GM15510 (cell line): ENCODE measurements around the gene RASGRP4.
A peak's percentile ranks its signal among the peaks of the same experiment; 100 is the strongest.

Experiments
- POLR2A ChIP-seq: IDR thresholded peaks from 3 replicates; pipeline ENCODE4 v1.6.1; 2011; ENCODE audit warnings: borderline replicate concordance; ENCODE audit not compliant: insufficient read length; ENCODE audit errors: extremely low read depth

RASGRP4 gene

DNA sequence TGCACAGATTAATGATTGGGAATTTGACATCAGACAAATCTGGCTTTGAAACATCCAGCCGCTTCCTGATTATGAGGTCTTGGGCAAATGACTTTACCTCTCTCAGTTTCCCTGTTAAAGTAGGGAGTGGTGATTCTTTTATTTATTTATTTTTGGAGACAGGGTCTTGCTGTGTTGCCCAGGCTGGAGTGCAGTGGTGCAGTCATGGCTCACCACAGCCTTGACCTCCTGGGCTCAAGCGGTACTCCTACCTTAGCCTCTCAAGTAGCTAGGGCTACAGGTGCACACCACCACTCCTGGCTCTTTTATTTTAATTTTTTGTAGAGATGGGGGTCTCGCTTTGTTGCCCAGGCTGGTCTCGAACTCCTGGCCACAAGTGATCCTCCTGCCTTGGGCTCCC is 49.0 kb downstream of the RASGRP4 start:
- TF ChIP-seq POLR2A = no peak

DNA sequence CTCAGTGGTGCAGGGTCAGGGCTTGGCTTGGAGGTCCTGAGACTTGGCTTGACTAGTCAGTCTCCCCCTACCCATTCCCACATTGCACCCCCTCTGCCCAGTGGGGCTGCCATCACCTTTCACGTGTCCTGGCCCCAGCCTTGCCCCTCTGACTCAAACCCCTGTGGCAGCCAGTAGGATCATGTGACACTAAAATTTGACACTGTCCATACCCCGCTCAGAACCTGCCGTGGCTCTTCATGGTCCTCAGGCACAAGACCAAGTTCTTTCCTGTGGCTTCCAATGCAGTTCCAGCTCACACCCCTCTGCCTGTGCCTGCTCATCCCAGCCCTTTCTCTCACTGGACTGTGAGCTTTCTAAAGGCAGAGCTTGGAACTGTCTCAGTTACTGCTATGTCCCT is 49.4 kb downstream of the RASGRP4 start:
- no peak for TF ChIP-seq POLR2A

DNA sequence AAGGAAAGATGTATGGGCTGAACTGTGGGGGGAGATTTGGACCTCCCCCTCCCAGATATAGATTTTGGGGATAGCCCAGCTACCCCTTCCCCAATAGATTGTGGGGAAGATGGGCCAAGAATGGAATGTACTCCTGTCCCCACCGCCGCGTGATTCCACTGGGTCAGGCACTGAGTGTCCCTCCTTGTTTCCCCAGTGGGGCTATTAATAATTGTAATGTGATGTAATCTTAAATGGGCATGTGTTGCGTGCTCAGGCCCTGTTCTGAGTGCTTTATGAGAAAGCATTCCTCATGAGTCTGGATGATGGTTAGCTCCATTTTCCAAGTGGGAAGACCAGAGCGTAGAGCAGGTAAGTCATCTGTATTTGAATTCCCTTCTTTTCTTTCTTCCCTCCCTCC is 50.3 kb downstream of the RASGRP4 start:
- TF ChIP-seq POLR2A = no peak

DNA sequence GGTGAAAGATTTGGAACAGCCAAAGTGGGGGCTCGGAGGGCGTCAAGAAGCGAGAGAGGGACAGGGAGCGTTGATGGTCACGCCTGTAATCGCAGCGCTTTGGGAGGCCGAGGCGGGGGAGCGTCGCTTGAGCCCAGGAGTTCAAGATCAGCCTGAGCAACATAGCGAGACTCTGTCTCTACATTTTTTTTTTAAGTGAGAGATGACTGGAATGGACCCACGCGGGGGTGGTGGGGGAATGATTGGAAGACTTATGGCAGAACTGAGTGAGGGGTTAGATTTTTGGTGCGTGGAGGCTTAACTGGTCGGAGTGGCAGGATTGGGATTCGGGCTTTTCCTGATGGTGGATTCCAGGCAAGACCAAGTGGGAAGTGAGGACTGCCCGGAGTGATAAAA is 50.9 kb downstream of the RASGRP4 start:
- TF ChIP-seq POLR2A = no peak

DNA sequence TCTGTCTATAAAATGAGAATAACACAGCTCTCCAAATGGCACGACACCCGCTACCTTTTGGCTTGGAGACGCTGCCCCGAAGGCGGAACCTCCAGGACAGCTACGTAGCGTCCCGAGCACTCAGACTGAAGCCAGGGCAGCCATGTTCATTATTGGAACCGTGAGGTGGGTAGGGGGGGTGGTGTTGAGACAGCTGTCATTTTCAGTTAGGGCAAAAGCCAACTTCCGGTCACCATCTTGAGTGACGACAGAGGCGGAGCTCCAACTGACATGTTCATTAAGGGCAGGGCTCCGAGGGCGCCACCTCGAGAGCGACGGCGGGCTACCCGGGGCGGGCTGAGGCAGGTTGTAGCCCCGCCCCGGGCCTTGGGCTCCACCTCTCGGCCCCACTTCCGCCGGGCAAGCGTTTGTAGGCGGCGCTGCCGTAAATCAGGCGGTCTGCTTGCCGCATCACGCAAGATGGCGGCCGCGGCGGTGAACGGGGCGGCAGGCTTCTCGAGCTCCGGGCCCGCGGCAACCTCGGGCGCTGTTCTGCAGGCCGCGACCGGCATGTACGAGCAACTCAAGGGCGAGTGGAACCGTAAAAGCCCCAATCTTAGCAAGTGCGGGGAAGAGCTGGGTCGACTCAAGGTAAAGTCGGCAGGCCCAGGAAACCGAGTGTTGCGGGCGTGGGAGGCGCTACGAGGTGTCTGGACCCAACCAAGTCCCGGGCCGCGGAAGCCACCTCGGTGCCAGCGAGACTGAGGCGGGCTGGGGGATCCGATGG is 51.5 kb downstream of the RASGRP4 start, which contains the start of gene PSMD8:
Gene PSMD8 (plus strand): TSS at position 240 of the 766 bp plus-strand sequence. CDS start 31 bp downstream, at position 271.
- peak; percentile 98 for TF ChIP-seq POLR2A

DNA sequence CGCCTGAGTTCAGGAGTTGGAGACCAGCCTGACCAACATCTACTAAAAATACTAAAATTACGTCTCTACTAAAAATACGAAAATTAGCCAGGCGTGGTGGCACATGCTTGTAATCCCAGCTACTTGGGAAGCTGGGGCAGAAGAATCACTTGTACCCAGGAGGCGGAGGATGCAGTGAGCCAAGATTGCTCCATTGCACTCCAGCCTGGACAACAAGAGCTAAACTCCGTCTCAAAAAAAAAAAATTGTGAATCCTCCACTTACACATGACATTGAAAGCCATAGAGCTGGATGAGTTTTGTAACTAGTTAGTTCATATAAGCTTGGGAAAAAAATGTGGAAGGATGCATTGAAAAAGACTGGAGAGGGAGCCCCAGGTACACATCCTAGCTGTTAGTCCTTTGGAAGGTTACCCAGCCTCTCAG is 52.1 kb downstream of the RASGRP4 start:
- no peak for TF ChIP-seq POLR2A

DNA sequence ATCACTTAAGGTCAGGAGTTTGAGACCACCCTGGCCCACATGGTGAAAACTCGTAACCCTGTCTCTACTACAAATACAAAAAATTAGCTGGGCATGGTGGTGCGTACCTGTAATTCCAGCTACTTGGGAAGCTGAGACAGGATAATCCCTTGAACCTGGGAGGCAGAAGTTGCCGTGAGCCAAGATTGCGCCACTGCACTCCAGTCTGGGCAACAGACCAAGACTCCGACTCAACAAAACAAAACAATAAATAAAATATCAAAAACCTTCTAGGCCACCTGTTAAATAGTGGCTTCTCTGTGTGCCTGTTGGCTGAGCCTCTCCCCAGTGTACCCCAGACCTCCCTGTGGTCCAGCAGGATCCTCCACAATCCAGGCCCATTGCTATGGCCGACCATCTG is 54.9 kb downstream of the RASGRP4 start:
- TF ChIP-seq POLR2A = no peak

DNA sequence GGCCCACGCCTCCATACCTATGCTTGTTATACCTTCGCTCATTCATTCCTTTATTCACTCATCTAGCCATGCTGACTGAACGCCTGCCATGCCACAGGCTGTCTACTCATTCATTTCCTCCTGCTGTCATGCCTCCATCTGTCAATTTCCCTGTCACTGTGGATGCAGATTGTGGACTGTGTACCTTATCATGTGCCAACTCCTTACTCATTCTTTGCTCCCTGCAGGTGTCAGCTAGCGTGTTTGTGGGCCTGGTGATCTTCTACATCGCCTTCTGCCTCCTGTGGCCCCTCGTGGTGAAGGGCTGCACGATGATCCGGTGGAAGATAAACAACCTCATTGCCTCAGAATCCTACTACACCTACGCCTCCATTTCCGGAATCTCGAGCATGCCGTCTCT is 55.7 kb downstream of the RASGRP4 start:
- TF ChIP-seq POLR2A = no peak

DNA sequence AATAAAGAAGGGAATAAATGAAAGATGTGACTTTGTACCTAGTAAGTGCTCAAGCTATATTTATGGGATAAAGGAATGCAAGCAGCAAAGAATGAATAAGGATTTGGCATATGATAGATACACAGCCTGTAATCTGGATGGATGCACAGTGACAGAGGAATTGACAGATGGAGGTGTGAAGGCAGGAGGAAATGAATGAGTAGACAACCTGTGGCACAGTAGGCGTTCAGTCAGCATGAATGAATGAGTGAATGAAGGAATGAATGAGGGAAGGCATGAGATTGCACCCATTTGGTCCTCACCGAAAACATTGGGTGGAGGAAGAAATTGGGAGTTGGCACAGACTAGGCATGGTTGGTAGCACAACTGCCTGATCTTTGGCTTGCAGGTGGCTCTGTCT is 56.4 kb downstream of the RASGRP4 start:
- TF ChIP-seq POLR2A = no peak

DNA sequence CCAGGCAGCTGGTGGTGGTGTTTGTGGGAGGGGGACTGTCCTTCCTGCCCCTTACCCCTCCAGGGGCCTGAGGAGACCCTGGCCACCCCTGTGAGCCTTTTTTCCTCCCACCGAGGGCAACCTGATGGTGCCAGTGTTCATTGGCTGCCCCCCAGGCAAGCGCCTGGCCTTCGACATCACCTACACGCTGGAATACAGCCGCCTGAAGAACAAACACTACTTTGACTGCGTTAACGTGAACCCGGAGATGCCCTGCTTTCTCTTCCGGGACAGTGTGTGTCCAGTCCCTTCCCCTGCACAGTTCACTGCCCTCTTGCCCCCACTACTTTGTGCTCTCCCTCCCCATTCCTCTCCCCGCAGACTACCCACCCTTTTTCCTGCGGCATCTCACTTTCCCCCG is 59.0 kb downstream of the RASGRP4 start:
- TF ChIP-seq POLR2A = no peak

DNA sequence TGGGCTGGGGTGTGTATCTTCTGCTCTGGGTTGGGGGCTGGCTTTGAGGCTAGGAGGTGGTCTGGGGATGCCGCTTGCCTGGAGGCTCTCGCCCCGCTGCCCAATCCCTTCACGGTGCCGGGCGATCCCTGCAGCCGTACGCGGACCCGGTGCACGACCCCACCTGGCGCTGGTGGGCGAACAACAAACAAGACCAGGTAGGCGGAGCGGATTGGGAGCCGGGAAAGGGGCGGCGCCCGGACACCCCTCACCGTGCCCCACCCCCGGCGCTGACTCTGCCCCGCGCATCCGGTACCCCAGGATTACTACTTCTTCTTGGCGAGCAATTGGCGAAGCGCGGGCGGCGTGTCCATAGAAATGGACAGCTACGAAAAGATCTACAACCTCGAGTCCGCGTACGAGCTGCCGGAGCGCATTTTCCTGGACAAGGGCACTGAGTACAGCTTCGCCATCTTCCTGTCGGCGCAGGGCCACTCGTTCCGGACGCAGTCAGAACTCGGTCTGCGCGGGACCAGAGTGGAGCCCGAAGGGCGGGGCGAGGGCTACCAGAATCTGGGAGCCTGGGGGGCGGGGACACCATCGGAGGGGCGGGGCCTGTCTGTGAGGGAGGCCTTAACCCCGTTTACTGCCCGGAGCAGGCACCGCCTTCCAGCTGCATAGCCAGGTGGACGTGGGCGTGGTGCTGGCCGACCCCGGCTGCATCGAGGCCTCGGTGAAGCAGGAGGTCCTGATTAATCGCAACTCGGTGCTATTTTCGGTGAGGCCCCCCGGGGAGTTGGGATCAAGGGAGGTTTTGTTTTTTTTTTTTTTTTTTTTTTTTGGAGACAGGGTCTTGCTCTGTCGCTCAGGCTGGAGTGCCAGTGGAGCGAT is 63.7 kb downstream of the RASGRP4 start:
- TF ChIP-seq POLR2A = peak; percentile 26

DNA sequence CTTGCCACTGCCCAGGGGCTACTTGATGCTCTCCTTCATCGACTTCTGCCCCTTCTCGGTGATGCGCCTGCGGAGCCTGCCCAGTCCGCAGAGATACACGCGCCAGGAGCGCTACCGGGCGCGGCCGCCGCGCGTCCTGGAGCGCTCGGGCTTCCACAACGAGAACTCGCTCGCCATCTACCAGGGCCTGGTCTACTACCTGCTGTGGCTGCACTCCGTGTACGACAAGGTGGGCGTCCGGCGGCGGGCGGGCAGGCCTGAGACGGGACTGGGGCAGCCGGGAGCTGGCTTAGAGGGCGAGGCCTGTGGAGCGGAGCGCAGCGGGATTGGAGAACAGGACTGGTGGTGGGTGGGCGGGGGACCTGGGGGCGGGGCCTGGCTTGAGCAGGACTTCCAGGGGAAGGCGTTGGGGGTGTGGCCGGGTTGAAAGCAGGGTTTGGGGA is 64.4 kb downstream of the RASGRP4 start:
- no peak for TF ChIP-seq POLR2A

DNA sequence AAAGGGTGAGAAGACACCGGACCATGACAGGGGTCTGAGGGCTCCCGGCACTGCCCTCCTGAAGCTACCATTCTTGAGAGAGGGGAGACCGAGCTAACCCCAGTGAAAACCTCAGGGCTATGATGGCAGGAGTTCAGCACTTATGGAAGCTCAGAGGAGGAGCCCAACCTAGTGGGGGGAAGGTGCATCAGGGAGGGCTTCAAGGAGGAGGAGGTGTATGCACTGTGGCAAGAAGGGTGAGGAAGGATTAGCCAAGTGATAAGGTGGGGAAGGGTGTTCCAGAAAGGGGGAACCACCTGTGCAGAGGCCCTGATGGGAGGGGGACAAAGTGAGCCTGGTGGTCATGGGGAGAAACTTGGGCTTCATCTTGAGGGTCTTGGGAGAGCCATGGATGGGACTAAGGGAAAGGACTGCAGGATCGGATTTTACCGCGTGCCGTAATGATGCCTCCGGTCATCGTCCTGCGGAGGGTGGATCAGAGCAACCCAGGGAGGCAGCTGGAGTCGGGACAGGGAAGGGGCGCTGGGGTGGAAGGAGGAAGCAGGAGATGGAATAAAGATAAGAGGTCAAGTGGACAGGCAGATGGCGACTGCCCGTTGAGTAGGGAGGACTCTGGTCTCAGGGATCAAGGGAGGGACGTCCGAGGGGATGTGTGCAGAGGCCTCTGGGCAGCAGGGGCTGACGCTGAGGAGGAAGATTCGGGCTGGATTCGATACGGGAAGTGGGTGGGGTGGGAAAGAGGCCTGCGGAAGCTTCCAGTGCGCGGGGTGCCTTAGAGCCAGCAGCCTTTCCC is 65.0 kb downstream of the RASGRP4 start:
- TF ChIP-seq POLR2A = no peak

DNA sequence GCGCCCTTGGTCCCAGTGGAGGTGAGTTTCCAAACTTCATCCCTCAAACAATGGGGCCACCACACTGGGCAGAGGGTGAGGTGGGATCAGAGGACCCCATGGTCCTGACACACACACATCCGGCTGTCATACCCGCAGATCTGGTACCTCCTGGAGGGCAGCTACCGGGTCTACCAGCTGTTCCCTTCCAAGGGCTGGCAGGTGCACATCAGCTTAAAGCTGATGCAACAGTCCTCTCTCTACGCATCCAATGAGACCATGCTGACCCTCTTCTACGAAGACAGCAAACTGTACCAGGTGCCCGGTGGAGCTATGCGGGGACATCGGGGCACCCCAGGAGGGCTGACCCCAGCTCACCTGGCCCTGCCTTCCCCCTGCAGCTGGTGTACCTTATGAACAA is 65.7 kb downstream of the RASGRP4 start:
- TF ChIP-seq POLR2A = no peak
